IMR-90 (cell line): Measurements from ENCODE around the gene EED. TPM values are rescaled to one million over a fixed set of nuclear protein-coding genes. Genes with fewer than 3 reads are reported as not detected.

ENCODE experiments used
- ATAC-seq: fragments of 200-7000 bp; cut with Tn5 transposase; 2 replicates; pipeline ENCODE4 v1.9.1; 2020; ENCODE audit warnings: low read depth, mild to moderate bottlenecking, moderate library complexity
- BruUV-seq: library from RNA; stranded (reverse); fragments of 400-500 nt; replicated peaks from 2 replicates; lab custom pipeline; 2021; lab: Mats Ljungman, UMichigan
- CTCF ChIA-PET: fragments of 300-600 bp; formaldehyde crosslinking; extraction: SDS; loops from one replicate; lab custom pipeline; 2021; ENCODE audit warnings: antibody characterized with exemption; lab: Yijun Ruan, JAX
- POLR2A ChIA-PET: fragments of 300-600 bp; sonication (Branson Sonifier 250); formaldehyde crosslinking; loops from one replicate; lab custom pipeline; 2022; ENCODE audit warnings: antibody characterized with exemption; ENCODE audit not compliant: unreplicated experiment; lab: Charles Lee
- DNase-seq: peaks from one replicate; pipeline ENCODE4 v3.0.0; 2013
- H2AFZ ChIP-seq: replicated peaks from 2 replicates; pipeline ENCODE3; 2013; ENCODE audit warnings: low read length, mild to moderate bottlenecking; ENCODE audit not compliant: poor library complexity
- H2AK5ac ChIP-seq: 2 replicates; pipeline ENCODE4 v1.6.1; 2013; ENCODE audit warnings: low read depth, low read length, inconsistent platforms
- H2AK9ac ChIP-seq: replicated peaks from 2 replicates; pipeline ENCODE3; 2013; ENCODE audit warnings: mild to moderate bottlenecking, low read depth, low read length, moderate library complexity; ENCODE audit not compliant: poor library complexity
- H2BK120ac ChIP-seq: 2 replicates; pipeline ENCODE4 v1.6.1; 2013; ENCODE audit warnings: low read depth, low read length, inconsistent platforms
- H2BK15ac ChIP-seq: 3 replicates; pipeline ENCODE4 v1.6.1; 2013; ENCODE audit warnings: low read depth, low read length, inconsistent platforms
- H2BK20ac ChIP-seq: 2 replicates; pipeline ENCODE4 v1.6.1; 2013; ENCODE audit warnings: low read depth, mild to moderate bottlenecking, inconsistent platforms, low read length, moderate library complexity
- H2BK5ac ChIP-seq: 2 replicates; pipeline ENCODE4 v1.6.1; 2013; ENCODE audit warnings: mild to moderate bottlenecking, low read depth, low read length, inconsistent platforms; ENCODE audit not compliant: poor library complexity, severe bottlenecking
- H3K14ac ChIP-seq: replicated peaks from 2 replicates; pipeline ENCODE4 v1.6.1; 2013; ENCODE audit warnings: low read depth, low read length, inconsistent platforms
- H3K18ac ChIP-seq: 2 replicates; pipeline ENCODE4 v1.6.1; 2013; ENCODE audit warnings: low read depth, low read length, control low read depth
- H3K23ac ChIP-seq: 2 replicates; pipeline ENCODE4 v1.6.1; 2013; ENCODE audit warnings: low read depth, low read length, inconsistent platforms
- H3K27ac ChIP-seq: 2 replicates; pipeline ENCODE4 v1.5.1; 2013; ENCODE audit warnings: mild to moderate bottlenecking, control low read depth, low read length; ENCODE audit not compliant: insufficient read depth
- H3K27me3 ChIP-seq: 2 replicates; pipeline ENCODE4 v1.6.1; 2013; ENCODE audit warnings: low read length; ENCODE audit not compliant: control insufficient read depth, insufficient read depth
- H3K36me3 ChIP-seq: 2 replicates; pipeline ENCODE4 v1.6.1; 2013; ENCODE audit warnings: low read length, mixed read lengths; ENCODE audit not compliant: control insufficient read depth, insufficient read depth
- H3K4ac ChIP-seq: 2 replicates; pipeline ENCODE4 v1.6.1; 2013; ENCODE audit warnings: low read depth, low read length, inconsistent platforms
- H3K4me1 ChIP-seq: 2 replicates; pipeline ENCODE4 v1.6.1; 2013; ENCODE audit warnings: low read length, mixed read lengths; ENCODE audit not compliant: control insufficient read depth, insufficient read depth
- H3K4me2 ChIP-seq: 2 replicates; pipeline ENCODE4 v1.6.1; 2013; ENCODE audit warnings: low read depth, mild to moderate bottlenecking, control low read depth, low read length, moderate library complexity
- H3K4me3 ChIP-seq: 2 replicates; pipeline ENCODE4 v1.5.1; 2013; ENCODE audit warnings: low read depth, mild to moderate bottlenecking, control low read depth, low read length, moderate library complexity; ENCODE audit not compliant: insufficient read depth
- H3K56ac ChIP-seq: 2 replicates; pipeline ENCODE4 v1.6.1; 2013; ENCODE audit warnings: low read length, inconsistent platforms; ENCODE audit not compliant: insufficient read depth; ENCODE audit errors: extremely low read depth
- H3K79me1 ChIP-seq, 2 experiments: 2 replicates each; pipeline ENCODE4 v1.6.1; 2013; ENCODE audit warnings: low read length in 2 of 2, inconsistent platforms in 1 of 2, low read depth in 1 of 2
- H3K9ac ChIP-seq: 2 replicates; pipeline ENCODE4 v1.6.1; 2013; ENCODE audit warnings: low read depth, low read length, control low read depth
- H3K9me1 ChIP-seq: 2 replicates; pipeline ENCODE4 v1.6.1; 2013; ENCODE audit warnings: low read length, inconsistent platforms; ENCODE audit not compliant: insufficient read depth
- H3K9me3 ChIP-seq: 2 replicates; pipeline ENCODE4 v1.6.1; 2013; ENCODE audit warnings: low read length; ENCODE audit not compliant: control insufficient read depth, insufficient read depth
- H4K20me1 ChIP-seq: 2 replicates; pipeline ENCODE4 v1.6.1; 2013; ENCODE audit warnings: low read length, inconsistent platforms; ENCODE audit not compliant: insufficient read depth
- H4K5ac ChIP-seq: 2 replicates; pipeline ENCODE4 v1.6.1; 2013; ENCODE audit warnings: mild to moderate bottlenecking, low read depth, low read length, control low read depth
- H4K8ac ChIP-seq, 2 experiments: 2 replicates each; pipeline ENCODE4 v1.6.1; 2013; ENCODE audit warnings: low read depth in 2 of 2, low read length in 2 of 2, control low read depth in 1 of 2, inconsistent platforms in 1 of 2
- H4K91ac ChIP-seq: 2 replicates; pipeline ENCODE4 v1.6.1; 2013; ENCODE audit warnings: low read depth, low read length, inconsistent platforms; ENCODE audit not compliant: insufficient read depth
- CEBPB ChIP-seq: IDR thresholded peaks from 2 replicates; pipeline ENCODE4 v1.6.1; 2012; ENCODE audit warnings: low read depth, low read length, improper control_type of control experiment
- FOS ChIP-seq: fragments of 150-350 bp; IDR thresholded peaks from 2 replicates; pipeline ENCODE4 v1.6.1; 2016; ENCODE audit warnings: low read depth, low read length
- MAFK ChIP-seq: IDR thresholded peaks from 2 replicates; pipeline ENCODE4 v1.6.1; 2012; ENCODE audit warnings: low read depth, low read length, improper control_type of control experiment
- MAZ ChIP-seq: IDR thresholded peaks from 2 replicates; pipeline ENCODE4 v1.6.1; 2012; ENCODE audit warnings: low read depth, mild to moderate bottlenecking, low read length, improper control_type of control experiment, moderate library complexity, borderline replicate concordance
- POLR2A ChIP-seq: IDR thresholded peaks from 2 replicates; pipeline ENCODE4 v1.6.1; 2012; ENCODE audit warnings: mild to moderate bottlenecking, low read depth, low read length
- RAD21 ChIP-seq: IDR thresholded peaks from 2 replicates; pipeline ENCODE4 v1.6.1; 2012; ENCODE audit warnings: low read length, improper control_type of control experiment
- RFX5 ChIP-seq: IDR thresholded peaks from 2 replicates; pipeline ENCODE4 v1.8.0; 2012; ENCODE audit warnings: low read depth, mild to moderate bottlenecking, low read length, moderate library complexity
- SMC3 ChIP-seq: fragments of 150-350 bp; IDR thresholded peaks from 2 replicates; pipeline ENCODE4 v1.6.1; 2016; ENCODE audit warnings: low read depth, mild to moderate bottlenecking, antibody characterized with exemption, low read length, moderate library complexity
- WGBS, 2 experiments: methylation state at CpG; one replicate each; pipeline versions ENCODE4 v1.1.5 to v1.1.7; 2013; ENCODE audit warnings: missing lambda C conversion rate in 2 of 2; ENCODE audit not compliant: insufficient read length in 1 of 2; ENCODE audit errors: extremely low coverage in 2 of 2; 5-methylcytosine and 5-hydroxymethylcytosine counted together
- dilution Hi-C: fragments of 300-500 bp; cut with HindIII; formaldehyde crosslinking; loops from one replicate; pipeline ENCODE4 v1.14.3; 2018; ENCODE audit warnings: low sequenced_read_pairs; ENCODE audit not compliant: unreplicated experiment
- in situ Hi-C: fragments of 300-500 bp; cut with MboI; formaldehyde crosslinking; loops from 3 replicates; pipeline ENCODE4 v1.14.3; 2019; ENCODE audit warnings: low sequenced_read_pairs, inconsistent platforms, mixed read lengths
- intact Hi-C: fragments of 100-400 bp; cut with micrococcal nuclease; formaldehyde crosslinking; loops from 2 replicates; pipeline ENCODE4 v1.10.0; 2022
- polyA plus RNA-seq, 3 experiments: library from polyadenylated mRNA; depleted of rRNA; stranded (reverse); fragments of >200 nt; gene quantifications; 2 replicates each; pipeline ENCODE4 v1.2.3, GENCODE V29; 2012; ENCODE audit warnings: low replicate concordance in 1 of 3
- total RNA-seq: library from RNA; depleted of rRNA; stranded (reverse); fragments of >200 nt; gene quantifications from 2 replicates; pipeline ENCODE4 v1.2.3, GENCODE V29; 2012

The EED gene
- total and polyA plus RNA-seq, 2 of the 4 experiments (the other 2 are of a cell fraction) = 11.1 to 11.5 TPM

- Histone ChIP-seq H3K9me3 (no peaks in the 10 kb centered on the region), H3K4me3 (no peak overlapping the region), H3K14ac (no peak overlapping the region), H2AK9ac (no peak overlapping the region), H3K18ac (no peak overlapping the region), H2AFZ (no peak overlapping the region), H4K20me1 (no peaks in the 10 kb centered on the region), H2BK5ac (no peak overlapping the region), H3K56ac (no peak overlapping the region), H3K27me3 (peaks cover 6% of the 10 kb centered on the region; the same call in 1 of the 2 replicates), H2BK120ac (no peak overlapping the region), H3K23ac (no peak overlapping the region), H2AK5ac (no peak overlapping the region), H3K9ac (no peak overlapping the region), H3K4ac (no peak overlapping the region), H3K4me2 (no peak overlapping the region), H4K91ac (no peak overlapping the region), H2BK20ac (no peak overlapping the region), H3K27ac (no peak overlapping the region), H4K8ac (no peak overlapping the region), H3K36me3 (no peaks in the 10 kb centered on the region), H3K79me1 (0 out of 4 replicates have a peak, but pooled peaks cover 0 to 4% of the 10 kb centered on the region in 2 experiments), H4K5ac (no peak overlapping the region), H3K4me1 (no peaks in the 10 kb centered on the region; the same call in 1 of the 2 replicates), H2BK15ac (no peak overlapping the region), H3K9me1 (no peaks in the 10 kb centered on the region)
- in situ Hi-C loops (loop anchor here (25.0 kb wide), 1 partner anchor 182 kb away; no protein-coding TSS in a partner anchor), intact Hi-C loops (loop anchor here (2.0 kb wide), 1 partner anchor 365 kb away; the partner anchor contains the start of gene CCDC83), dilution Hi-C loops (no loop called here)
- DNase-seq = no peak
- POLR2A ChIA-PET = no interaction called here
- WGBS, 2 experiments = no CpG with 5 or more reads among the region's 7 CpGs
- CTCF ChIA-PET = interaction anchor here (0.7 to 2.7 kb wide), 2 partner anchors 10 to 26 kb away, joined by 3 to 9 read pairs; no protein-coding TSS in a partner anchor
- BruUV-seq = no TSS peak
- ATAC-seq = no peak
- TF ChIP-seq CEBPB (no peak), RFX5 (no peak), FOS (no peak), RAD21 (no peak), MAZ (no peak), MAFK (no peak), POLR2A (no peak), SMC3 (no peak)
Observed at GRCh38 chr11:86219311-86220193, 25.0 kb upstream of the EED start.
